GM23248 (cell line): ENCODE measurements around the gene GPS1. TPM values are rescaled to one million over a fixed set of nuclear protein-coding genes. Genes with fewer than 3 reads are reported as not detected.

Source experiments
- DNase-seq: peaks from one replicate; pipeline ENCODE4 v3.0.0-alpha.2; 2015
- H2AFZ ChIP-seq: fragments of 200-600 bp; sonication (generic); 2 replicates; pipeline ENCODE4 v1.6.1; 2016; ENCODE audit warnings: antibody characterized with exemption
- H3F3A ChIP-seq: fragments of 200-600 bp; sonication (generic); 2 replicates; pipeline ENCODE4 v1.6.1; 2016; ENCODE audit warnings: mild to moderate bottlenecking, antibody characterized with exemption, mixed run types; ENCODE audit not compliant: insufficient read depth
- H3K27ac ChIP-seq: fragments of 200-600 bp; sonication (generic); 2 replicates; pipeline ENCODE4 v1.5.1; 2016; ENCODE audit warnings: mild to moderate bottlenecking
- H3K27me3 ChIP-seq: fragments of 200-600 bp; sonication (generic); replicated peaks from 2 replicates; pipeline ENCODE4 v1.6.1; 2016; ENCODE audit warnings: mild to moderate bottlenecking; ENCODE audit not compliant: insufficient read depth
- H3K36me3 ChIP-seq: fragments of 200-600 bp; sonication (generic); 2 replicates; pipeline ENCODE4 v1.6.1; 2016; ENCODE audit warnings: low read depth, mild to moderate bottlenecking
- H3K4me1 ChIP-seq: fragments of 200-600 bp; sonication (generic); 2 replicates; pipeline ENCODE4 v1.6.1; 2016; ENCODE audit warnings: mild to moderate bottlenecking; ENCODE audit not compliant: insufficient read depth
- H3K4me2 ChIP-seq: fragments of 200-600 bp; sonication (generic); one replicate; pipeline ENCODE4 v1.6.1; 2016; ENCODE audit warnings: mild to moderate bottlenecking; ENCODE audit not compliant: unreplicated experiment
- H3K4me3 ChIP-seq: fragments of 200-600 bp; sonication (generic); 2 replicates; pipeline ENCODE4 v1.5.1; 2016; ENCODE audit warnings: mild to moderate bottlenecking
- H3K79me2 ChIP-seq: fragments of 200-600 bp; sonication (generic); 2 replicates; pipeline ENCODE4 v1.6.1; 2016; ENCODE audit warnings: mild to moderate bottlenecking; ENCODE audit not compliant: insufficient read depth
- H3K9ac ChIP-seq: fragments of 200-600 bp; sonication (generic); 2 replicates; pipeline ENCODE4 v1.6.1; 2016; ENCODE audit warnings: mild to moderate bottlenecking
- H3K9me2 ChIP-seq: fragments of 200-600 bp; sonication (generic); 2 replicates; pipeline ENCODE4 v1.6.1; 2016; ENCODE audit warnings: mixed run types, mild to moderate bottlenecking, moderate library complexity; ENCODE audit not compliant: insufficient read depth
- H3K9me3 ChIP-seq: fragments of 200-600 bp; sonication (generic); one replicate; pipeline ENCODE4 v1.6.1; 2017; ENCODE audit warnings: low read depth
- H4K20me1 ChIP-seq: fragments of 200-600 bp; sonication (generic); 2 replicates; pipeline ENCODE4 v1.6.0; 2016; ENCODE audit not compliant: insufficient read depth
- EZH2 ChIP-seq: fragments of 200-600 bp; sonication (generic); IDR thresholded peaks from 2 replicates; pipeline ENCODE4 v1.6.1; 2018; ENCODE audit warnings: antibody characterized with exemption, mild to moderate bottlenecking; ENCODE audit not compliant: insufficient read depth, poor library complexity, severe bottlenecking
- EZH2phosphoT487 ChIP-seq: fragments of 200-600 bp; sonication (generic); IDR thresholded peaks from 2 replicates; pipeline ENCODE4 v1.6.1; 2018; ENCODE audit warnings: antibody characterized with exemption, moderate library complexity, mild to moderate bottlenecking, low read depth; ENCODE audit not compliant: insufficient read depth
- WGBS, 2 experiments: methylation state at CpG; one replicate each; pipeline ENCODE4 v1.1.6; 2015 to 2017; ENCODE audit warnings: low lambda C conversion rate in 2 of 2, low coverage in 1 of 2; ENCODE audit errors: missing lambda C conversion rate in 2 of 2; 5-methylcytosine and 5-hydroxymethylcytosine counted together
- in situ Hi-C: fragments of 300-500 bp; cut with MboI; formaldehyde crosslinking; loops from 2 replicates; pipeline ENCODE4 v1.15.0; 2020
- polyA plus RNA-seq: library from polyadenylated mRNA; unstranded; fragments of >200 nt; fragmentation: Nextera tagmentation; extraction: Ambion mirVana; gene quantifications from 2 replicates; pipeline ENCODE4 v1.2.1, GENCODE V29; 2016
- total RNA-seq: library from RNA; depleted of rRNA; stranded (reverse); fragments of >200 nt; shearing (Covaris generic); gene quantifications from 2 replicates; pipeline ENCODE4 v1.2.3, GENCODE V29; 2014

The GPS1 gene
- total and polyA plus RNA-seq, 2 experiments from 2014 or later = 104 to 130 TPM

- H3F3A ChIP-seq = no peaks in the 10 kb centered on the region; the same call in 1 of the 2 replicates
- H3K4me1 ChIP-seq = peaks cover 20% of the 10 kb centered on the region
- no peaks in the 10 kb centered on the region for H4K20me1 ChIP-seq
- H2AFZ ChIP-seq = no peak overlapping the region
- H3K4me2 ChIP-seq = no peak overlapping the region
- H3K4me3 ChIP-seq = no peak overlapping the region
- no peaks in the 10 kb centered on the region for H3K9me3 ChIP-seq
- no peaks in the 10 kb centered on the region for H3K79me2 ChIP-seq
- no peaks in the 10 kb centered on the region for H3K36me3 ChIP-seq
- in situ Hi-C loops = no loop called here
- no peak overlapping the region for H3K9ac ChIP-seq
- no peak overlapping the region for H3K27ac ChIP-seq
- H3K27me3 ChIP-seq = no peaks in the 10 kb centered on the region
- no peak for TF ChIP-seq EZH2
- TF ChIP-seq EZH2phosphoT487 = no peak
- DNase-seq = no peak
- H3K9me2 ChIP-seq = no peaks in the 10 kb centered on the region
- WGBS, 2 experiments = 86 to 93% methylated on average over 13 to 25 of the region's 26 CpGs
Measured at GRCh38 chr17:82008258-82008940, 43.3 kb upstream of the GPS1 start.

DNA sequence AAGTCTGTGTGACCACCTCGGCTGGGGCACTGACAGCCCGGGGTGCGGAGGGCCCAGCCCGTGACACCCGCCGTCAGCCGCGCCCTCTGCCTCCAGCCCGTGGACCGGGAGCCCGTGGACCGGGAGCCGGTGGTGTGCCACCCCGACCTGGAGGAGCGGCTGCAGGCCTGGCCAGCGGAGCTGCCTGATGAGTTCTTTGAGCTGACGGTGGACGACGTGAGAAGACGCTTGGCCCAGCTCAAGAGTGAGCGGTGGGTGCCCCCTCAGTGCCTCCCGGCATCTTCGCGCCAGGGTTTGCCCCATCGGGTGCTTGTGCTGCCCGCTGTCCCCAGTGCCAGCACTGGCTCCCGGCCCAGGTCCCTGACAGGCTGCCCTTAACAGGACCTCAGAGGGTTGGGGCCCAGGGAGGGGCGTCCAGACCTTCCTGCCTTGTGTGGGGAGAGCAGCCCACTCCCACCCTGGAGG, 42.7 kb upstream of the GPS1 start:
- H3K27ac ChIP-seq = no peak overlapping the region
- no peaks in the 10 kb centered on the region for H3K27me3 ChIP-seq
- no peaks in the 10 kb centered on the region for H4K20me1 ChIP-seq
- in situ Hi-C loops = no loop called here
- H2AFZ ChIP-seq = no peak overlapping the region
- no peaks in the 10 kb centered on the region for H3K36me3 ChIP-seq
- TF ChIP-seq EZH2phosphoT487 (no peak), EZH2 (no peak)
- no peaks in the 10 kb centered on the region for H3K9me2 ChIP-seq
- no peaks in the 10 kb centered on the region for H3F3A ChIP-seq
- no peaks in the 10 kb centered on the region for H3K79me2 ChIP-seq
- H3K9me3 ChIP-seq = no peaks in the 10 kb centered on the region
- H3K4me3 ChIP-seq = no peak overlapping the region
- WGBS, 2 experiments = 95% methylated on average over 26 to 27 of the region's 28 CpGs
- no peak for DNase-seq
- no peak overlapping the region for H3K9ac ChIP-seq
- no peak overlapping the region for H3K4me2 ChIP-seq
- peaks cover 17% of the 10 kb centered on the region for H3K4me1 ChIP-seq

DNA sequence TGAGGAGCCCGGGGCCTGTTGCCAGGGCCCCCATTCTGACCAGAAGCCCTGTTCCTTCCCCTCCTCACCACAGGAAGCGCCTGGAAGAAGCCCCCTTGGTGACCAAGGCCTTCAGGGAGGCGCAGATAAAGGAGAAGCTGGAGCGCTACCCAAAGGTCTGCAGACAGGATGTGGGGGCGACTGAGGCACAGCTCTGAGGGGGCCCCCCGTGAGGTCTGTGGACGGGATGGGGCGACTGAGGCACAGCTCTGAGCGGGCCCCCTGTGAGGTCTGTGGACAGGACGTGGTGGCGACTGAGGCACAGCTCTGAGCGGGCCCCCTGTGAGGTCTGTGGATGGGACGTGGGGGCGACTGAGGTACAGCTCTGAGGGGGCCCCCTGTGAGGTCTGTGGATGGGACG, 42.3 kb upstream of the GPS1 start:
- no peak overlapping the region for H3K4me3 ChIP-seq
- H3K9me3 ChIP-seq = no peaks in the 10 kb centered on the region
- no peak for DNase-seq
- no peaks in the 10 kb centered on the region for H3K36me3 ChIP-seq
- no peaks in the 10 kb centered on the region for H3K27me3 ChIP-seq
- H3K79me2 ChIP-seq = no peaks in the 10 kb centered on the region
- H4K20me1 ChIP-seq = no peaks in the 10 kb centered on the region
- 94% methylated on average over 15 of the region's 15 CpGs for WGBS, 2 experiments
- H3K27ac ChIP-seq = no peak overlapping the region
- peaks cover 13% of the 10 kb centered on the region for H3K4me1 ChIP-seq
- H2AFZ ChIP-seq = no peak overlapping the region
- H3K9me2 ChIP-seq = no peaks in the 10 kb centered on the region
- TF ChIP-seq EZH2phosphoT487 (no peak), EZH2 (no peak)
- no peak overlapping the region for H3K4me2 ChIP-seq
- no peaks in the 10 kb centered on the region for H3F3A ChIP-seq
- H3K9ac ChIP-seq = no peak overlapping the region
- in situ Hi-C loops = no loop called here

DNA sequence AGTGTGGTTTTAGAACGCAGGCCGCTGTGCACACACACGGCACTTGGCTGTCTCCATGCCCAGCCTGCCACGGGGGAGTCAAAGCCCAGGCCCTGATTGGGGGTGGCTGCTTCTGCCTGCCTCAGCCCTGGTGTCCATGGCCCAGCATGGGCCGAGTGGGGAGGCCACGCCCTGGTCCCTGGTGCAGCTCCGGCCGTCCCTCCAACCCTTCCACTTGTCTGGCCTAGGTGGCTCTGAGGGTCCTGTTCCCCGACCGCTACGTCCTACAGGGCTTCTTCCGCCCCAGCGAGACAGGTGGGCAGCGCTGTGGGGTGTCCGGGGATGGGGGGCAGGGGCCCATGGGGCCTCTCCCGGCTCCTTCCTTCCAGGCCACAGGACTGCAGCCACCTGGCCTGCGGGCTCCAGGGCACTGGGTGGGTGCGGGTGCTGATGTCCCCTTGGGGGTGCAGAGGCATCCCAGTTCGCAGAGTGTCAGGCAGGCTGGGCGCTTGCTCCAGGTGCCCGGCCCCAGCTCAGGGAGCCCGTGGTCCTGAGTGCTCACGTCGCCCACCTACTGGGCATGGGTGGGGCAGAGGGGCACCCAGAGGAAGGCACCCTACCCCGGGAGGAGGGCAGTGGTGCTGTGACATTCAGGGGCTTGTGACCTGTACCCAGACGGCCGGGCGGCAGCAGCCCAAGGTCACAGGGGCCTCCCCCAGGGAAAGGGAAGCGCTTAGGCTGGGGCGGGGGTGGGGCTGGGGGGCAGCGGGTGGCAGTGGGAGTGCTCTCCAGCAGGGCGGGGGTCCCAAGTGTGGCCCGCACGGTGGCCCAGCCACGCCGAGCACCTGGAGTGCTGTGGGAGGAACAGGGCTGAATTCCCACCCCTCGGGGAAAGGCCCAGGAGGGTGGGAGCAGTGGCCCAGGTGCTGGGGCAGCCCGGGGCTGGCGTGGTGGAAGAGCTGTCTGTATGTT, 40.8 kb upstream of the GPS1 start:
- Histone ChIP-seq H3K9ac (no peak overlapping the region), H2AFZ (no peak overlapping the region), H3K4me2 (no peak overlapping the region), H3K4me3 (no peak overlapping the region), H3K27me3 (no peaks in the 10 kb centered on the region), H4K20me1 (no peaks in the 10 kb centered on the region), H3K9me3 (no peaks in the 10 kb centered on the region), H3F3A (no peaks in the 10 kb centered on the region), H3K27ac (no peak overlapping the region), H3K36me3 (no peaks in the 10 kb centered on the region), H3K79me2 (no peaks in the 10 kb centered on the region), H3K9me2 (no peaks in the 10 kb centered on the region), H3K4me1 (0 out of 2 replicates have a peak, but pooled peaks cover 7% of the 10 kb centered on the region)
- in situ Hi-C loops = no loop called here
- TF ChIP-seq EZH2phosphoT487 (no peak), EZH2 (no peak)
- WGBS, 2 experiments = 91 to 92% methylated on average over 25 to 39 of the region's 39 CpGs
- no peak for DNase-seq
